ENCODE measurements around the gene MEX3D. TPM values are rescaled to one million over a fixed set of nuclear protein-coding genes. Genes with fewer than 3 reads are reported as not detected.

The MEX3D gene
- total RNA-seq, 2 experiments from 2014 or later = 1.6 to 2.3 TPM

GRCh38 chr19:1580957-1581356 is 12.8 kb upstream of the MEX3D start:
- peaks cover 2% of the 10 kb centered on the region for H3K4me1 Mint-ChIP-seq (ENCODE audit: low read depth)
- Histone ChIP-seq H3K27me3 (ENCODE audit: control insufficient read depth in 1 of 2, insufficient read depth in 2 of 2, low read length in 2 of 2) (no peaks in the 10 kb centered on the region), H3K4me3 (ENCODE audit: low read length) (no peak overlapping the region), H3K27ac (ENCODE audit: low read depth in 1 of 2, low read length in 2 of 2) (no peak overlapping the region), H3K4me1 (ENCODE audit: insufficient read depth, low read length) (peaks cover 9% of the 10 kb centered on the region), H3K9me3 (ENCODE audit: control insufficient read depth in 1 of 2, insufficient read depth in 1 of 2, low read length in 2 of 2) (no peaks in the 10 kb centered on the region), H3K36me3 (ENCODE audit: insufficient read depth, low read length) (peaks cover 60% of the 10 kb centered on the region)
- intact Hi-C loops (cut with DNase I, micrococcal nuclease) = no loop called here
- H3K27me3 Mint-ChIP-seq = no peaks in the 10 kb centered on the region
- peaks cover 45% of the 10 kb centered on the region for H3K36me3 Mint-ChIP-seq (ENCODE audit: low read depth)
- ATAC-seq (ENCODE audit: poor library complexity) (no peak), DNase-seq (no peak)
- H3K9me3 Mint-ChIP-seq = no peaks in the 10 kb centered on the region
- H3K4me3 Mint-ChIP-seq = no peak overlapping the region
- H3K27ac Mint-ChIP-seq = no peak overlapping the region
- CTCF ChIA-PET = no interaction called here
- POLR2A ChIA-PET = no interaction called here
- no peak for TF ChIP-seq CTCF (IDR thresholded peaks at IDR 0.05)

- Mint-ChIP-seq H3K36me3 (ENCODE audit: low read depth) (peaks cover 45% of the 10 kb centered on the region), H3K4me3 (no peak overlapping the region), H3K4me1 (ENCODE audit: low read depth) (no peaks in the 10 kb centered on the region), H3K27me3 (no peaks in the 10 kb centered on the region), H3K27ac (no peak overlapping the region), H3K9me3 (no peaks in the 10 kb centered on the region)
- POLR2A ChIA-PET = no interaction called here
- no peak for DNase-seq
- intact Hi-C loops (cut with DNase I, micrococcal nuclease) = no loop called here
- Histone ChIP-seq H3K4me3 (ENCODE audit: low read length) (no peak overlapping the region), H3K27ac (ENCODE audit: low read depth in 1 of 2, low read length in 2 of 2) (no peak overlapping the region), H3K27me3 (ENCODE audit: control insufficient read depth in 1 of 2, insufficient read depth in 2 of 2, low read length in 2 of 2) (no peaks in the 10 kb centered on the region), H3K9me3 (ENCODE audit: control insufficient read depth in 1 of 2, insufficient read depth in 1 of 2, low read length in 2 of 2) (no peaks in the 10 kb centered on the region), H3K4me1 (ENCODE audit: insufficient read depth, low read length) (peaks cover 6% of the 10 kb centered on the region), H3K36me3 (ENCODE audit: insufficient read depth, low read length) (peaks cover 57% of the 10 kb centered on the region)
- ATAC-seq (ENCODE audit: poor library complexity) = no peak
- CTCF ChIA-PET = no interaction called here
- TF ChIP-seq CTCF (IDR thresholded peaks at IDR 0.05) = no peak
Measured at GRCh38 chr19:1580382-1580781, 12.3 kb upstream of the MEX3D start.

- CTCF ChIA-PET = no interaction called here
- Histone ChIP-seq H3K27me3 (ENCODE audit: control insufficient read depth in 1 of 2, insufficient read depth in 2 of 2, low read length in 2 of 2) (no peaks in the 10 kb centered on the region), H3K4me3 (ENCODE audit: low read length) (no peak overlapping the region), H3K9me3 (ENCODE audit: control insufficient read depth in 1 of 2, insufficient read depth in 1 of 2, low read length in 2 of 2) (no peaks in the 10 kb centered on the region), H3K4me1 (ENCODE audit: insufficient read depth, low read length) (no peaks in the 10 kb centered on the region), H3K27ac (ENCODE audit: low read depth in 1 of 2, low read length in 2 of 2) (no peak overlapping the region), H3K36me3 (ENCODE audit: insufficient read depth, low read length) (peaks cover 54% of the 10 kb centered on the region)
- H3K27me3 Mint-ChIP-seq = no peaks in the 10 kb centered on the region
- peaks cover 42% of the 10 kb centered on the region for H3K36me3 Mint-ChIP-seq (ENCODE audit: low read depth)
- no peak overlapping the region for H3K4me3 Mint-ChIP-seq
- POLR2A ChIA-PET = no interaction called here
- H3K27ac Mint-ChIP-seq = no peak overlapping the region
- no peaks in the 10 kb centered on the region for H3K4me1 Mint-ChIP-seq (ENCODE audit: low read depth)
- TF ChIP-seq CTCF (IDR thresholded peaks at IDR 0.05) = no peak
- DNase-seq (no peak), ATAC-seq (ENCODE audit: poor library complexity) (no peak)
- no peaks in the 10 kb centered on the region for H3K9me3 Mint-ChIP-seq
- intact Hi-C loops (cut with DNase I, micrococcal nuclease) = no loop called here
Measured at GRCh38 chr19:1579222-1579621, 11.1 kb upstream of the MEX3D start.
